Suprapubic skin (tissue), 4 donors: ENCODE results near the gene NEURL1. TPM values are rescaled to one million over a fixed set of nuclear protein-coding genes. Genes with fewer than 3 reads are reported as not detected.

ENCODE experiments used
- DNase-seq, 2 donors: peaks; one replicate each; pipeline ENCODE4 v3.0.0-alpha.2; 2019; ENCODE audit warnings: low spot score in 2 of 2
- H3K27ac ChIP-seq: fragments of 200-600 bp; sonication (generic); one replicate; pipeline ENCODE4 v1.5.1; 2019
- H3K27me3 ChIP-seq: fragments of 200-600 bp; sonication (generic); one replicate; pipeline ENCODE4 v1.5.1; 2019
- H3K36me3 ChIP-seq: fragments of 200-600 bp; sonication (generic); one replicate; pipeline ENCODE4 v1.5.1; 2019
- H3K4me1 ChIP-seq: fragments of 200-600 bp; sonication (generic); one replicate; pipeline ENCODE4 v1.5.1; 2019
- H3K4me3 ChIP-seq: fragments of 200-600 bp; sonication (generic); one replicate; pipeline ENCODE4 v1.5.1; 2019; ENCODE audit warnings: mild to moderate bottlenecking
- H3K9me3 ChIP-seq: fragments of 200-600 bp; sonication (generic); one replicate; pipeline ENCODE4 v1.5.1; 2019
- CTCF ChIP-seq, 2 donors: fragments of 200-600 bp in 1 of 2; fragments of 450-650 bp in 1 of 2; sonication (generic) in 1 of 2; IDR thresholded peaks; one replicate each; pipeline ENCODE4 v1.5.1; 2016 to 2019; ENCODE audit warnings: antibody characterized with exemption in 2 of 2, mild to moderate bottlenecking in 1 of 2, moderate library complexity in 1 of 2
- EP300 ChIP-seq: sonication (generic); formaldehyde crosslinking; IDR thresholded peaks from one replicate; pipeline ENCODE4 v1.6.1; 2017; ENCODE audit warnings: antibody characterized with exemption
- POLR2A ChIP-seq, 2 donors: fragments of 450-650 bp; IDR thresholded peaks; one replicate each; pipeline ENCODE4 v1.6.1; 2017; ENCODE audit warnings: antibody characterized with exemption in 2 of 2, mild to moderate bottlenecking in 2 of 2, moderate library complexity in 2 of 2
- POLR2AphosphoS5 ChIP-seq, 3 donors: sonication (generic); formaldehyde crosslinking; IDR thresholded peaks; one replicate each; pipeline ENCODE4 v1.6.1; 2017; ENCODE audit warnings: antibody characterized with exemption in 3 of 3
- WGBS: methylation state at CpG from one replicate; pipeline ENCODE4 v1.1.5; 2018; 5-methylcytosine and 5-hydroxymethylcytosine counted together
- total RNA-seq, 4 donors: library from RNA; depleted of rRNA; stranded (reverse); fragments of >200 nt; gene quantifications; one replicate each; pipeline ENCODE4 v1.1.0, GENCODE V29; 2016

NEURL1 gene
- total RNA-seq, 4 donors from 2014 or later, result 0.18 to 0.30 TPM; not detected in 2

DNA sequence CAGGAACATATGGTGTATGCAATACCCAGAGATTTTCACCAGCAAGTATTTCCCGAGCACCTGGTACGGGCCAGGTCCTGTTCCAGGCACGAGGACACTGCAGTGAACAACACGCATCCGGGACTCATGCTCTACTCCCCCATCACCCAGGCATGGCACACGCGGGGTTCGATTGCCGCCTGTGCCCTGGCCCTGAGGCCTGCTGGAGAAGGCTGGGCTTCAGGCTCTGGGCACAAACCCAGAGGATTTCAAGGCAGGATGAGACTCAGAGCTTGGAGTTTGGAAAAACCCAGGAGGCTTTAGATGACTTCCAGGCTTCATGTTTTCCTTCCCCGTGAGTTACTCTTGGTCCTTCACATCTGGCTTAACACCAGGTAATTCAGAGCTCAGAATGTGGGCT is 143.5 kb downstream of the NEURL1 start:
- no peak overlapping the region for H3K4me3 ChIP-seq
- H3K9me3 ChIP-seq, result no peaks in the 10 kb centered on the region
- 51% methylated on average over 9 of the region's 10 CpGs for WGBS
- no peaks in the 10 kb centered on the region for H3K27me3 ChIP-seq
- TF ChIP-seq EP300, result no peak
- no peak for TF ChIP-seq POLR2A (IDR thresholded peaks at IDR 0.05)
- no peak for TF ChIP-seq CTCF (IDR thresholded peaks at IDR 0.05)
- no peak for TF ChIP-seq POLR2AphosphoS5 (IDR thresholded peaks at IDR 0.05)
- peak overlapping the region; percentile 43 for H3K27ac ChIP-seq
- H3K4me1 ChIP-seq, result peaks cover 58% of the 10 kb centered on the region
- DNase-seq, result no peak
- no peaks in the 10 kb centered on the region for H3K36me3 ChIP-seq

GRCh38 chr10:103637927-103638557 is 144.5 kb downstream of the NEURL1 start:
- H3K9me3 ChIP-seq, result no peaks in the 10 kb centered on the region
- H3K36me3 ChIP-seq, result no peaks in the 10 kb centered on the region
- WGBS, result 48% methylated on average over 8 of the region's 19 CpGs
- no peaks in the 10 kb centered on the region for H3K27me3 ChIP-seq
- H3K4me1 ChIP-seq, result peaks cover 54% of the 10 kb centered on the region
- TF ChIP-seq POLR2AphosphoS5 (IDR thresholded peaks at IDR 0.05) (no peak), EP300 (no peak), POLR2A (IDR thresholded peaks at IDR 0.05) (no peak)
- H3K4me3 ChIP-seq, result no peak overlapping the region
- peak overlapping the region; percentile 43 for H3K27ac ChIP-seq
- no peak for DNase-seq

DNA sequence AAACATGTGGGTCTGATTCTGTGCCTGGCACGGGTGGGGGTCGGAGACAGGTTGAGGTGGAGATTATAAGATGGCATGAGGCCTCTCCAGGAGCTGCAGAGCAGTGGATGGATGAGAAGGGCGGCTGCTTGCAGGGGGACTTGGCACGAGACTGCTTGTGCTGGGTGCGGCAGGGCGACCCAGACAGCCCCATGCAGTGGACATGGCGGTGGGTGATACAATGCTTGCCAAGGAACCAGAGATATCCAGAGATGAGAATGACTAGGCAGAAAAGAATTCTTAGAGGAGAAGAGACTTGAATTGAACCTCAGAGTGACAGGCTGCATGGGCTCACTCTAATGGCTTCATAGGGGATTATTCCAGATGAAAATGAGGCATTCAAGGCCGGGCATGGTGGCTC is 145.4 kb downstream of the NEURL1 start:
- Histone ChIP-seq H3K4me3 (no peak overlapping the region), H3K36me3 (no peaks in the 10 kb centered on the region), H3K27ac (peak overlapping the region; percentile 43), H3K27me3 (no peaks in the 10 kb centered on the region), H3K4me1 (peaks cover 54% of the 10 kb centered on the region), H3K9me3 (no peaks in the 10 kb centered on the region)
- no peak for DNase-seq
- TF ChIP-seq CTCF (IDR thresholded peaks at IDR 0.05) (no peak), POLR2AphosphoS5 (IDR thresholded peaks at IDR 0.05) (no peak), EP300 (no peak), POLR2A (IDR thresholded peaks at IDR 0.05) (no peak)
- 85% methylated on average over 8 of the region's 8 CpGs for WGBS

DNA sequence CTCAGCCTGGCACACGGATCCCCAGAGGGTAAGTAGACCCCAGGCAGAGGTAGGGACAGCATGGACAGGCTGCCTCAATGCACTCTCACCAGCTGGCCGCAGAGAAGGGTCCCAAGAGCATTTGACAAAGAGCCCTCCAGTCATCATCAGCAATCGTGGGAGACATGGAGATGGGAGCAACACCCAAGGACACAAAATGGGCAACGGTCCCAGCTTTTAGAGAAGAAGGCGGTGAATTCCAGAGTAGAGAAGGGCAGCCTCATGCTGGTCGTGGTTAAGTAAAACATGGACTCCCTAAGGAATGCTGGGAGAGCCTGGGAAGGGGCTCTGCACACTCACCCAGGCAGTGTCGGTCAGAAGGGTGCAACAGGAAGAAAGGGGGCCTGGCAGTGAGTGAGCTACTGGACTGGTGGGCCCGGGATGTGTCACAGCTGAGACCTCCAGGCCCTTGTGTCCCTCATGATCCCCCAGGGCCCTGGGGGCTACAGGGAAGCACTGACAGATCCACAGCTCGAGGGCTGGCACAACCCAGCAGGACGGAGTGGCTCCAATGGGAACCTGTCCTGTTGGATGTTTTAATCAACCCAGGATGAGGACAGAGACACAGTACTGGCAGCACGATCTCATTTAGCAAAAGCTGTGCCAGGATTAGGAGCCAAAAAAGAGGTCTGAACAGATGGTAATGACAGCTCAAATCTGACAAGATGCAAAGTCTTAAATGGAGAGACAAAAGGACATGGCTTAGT is 147.1 kb downstream of the NEURL1 start:
- no peaks in the 10 kb centered on the region for H3K27me3 ChIP-seq
- no peaks in the 10 kb centered on the region for H3K36me3 ChIP-seq
- WGBS, result 58% methylated on average over 11 of the region's 11 CpGs
- H3K9me3 ChIP-seq, result no peaks in the 10 kb centered on the region
- TF ChIP-seq POLR2AphosphoS5 (IDR thresholded peaks at IDR 0.05), result no peak
- no peak for TF ChIP-seq POLR2A (IDR thresholded peaks at IDR 0.05)
- TF ChIP-seq EP300, result no peak
- TF ChIP-seq CTCF (IDR thresholded peaks at IDR 0.05), result no peak
- H3K4me3 ChIP-seq, result no peak overlapping the region
- H3K4me1 ChIP-seq, result peaks cover 58% of the 10 kb centered on the region
- no peak for DNase-seq
- H3K27ac ChIP-seq, result no peak overlapping the region

GRCh38 chr10:103641326-103641725 is 147.8 kb downstream of the NEURL1 start:
- H3K4me3 ChIP-seq, result no peak overlapping the region
- H3K36me3 ChIP-seq, result no peaks in the 10 kb centered on the region
- H3K9me3 ChIP-seq, result no peaks in the 10 kb centered on the region
- WGBS, result 67% methylated on average over 4 of the region's 4 CpGs
- DNase-seq, result no peak
- no peak overlapping the region for H3K27ac ChIP-seq
- no peaks in the 10 kb centered on the region for H3K27me3 ChIP-seq
- peaks cover 58% of the 10 kb centered on the region for H3K4me1 ChIP-seq
- TF ChIP-seq POLR2AphosphoS5 (IDR thresholded peaks at IDR 0.05), result no peak
- TF ChIP-seq EP300, result no peak
- no peak for TF ChIP-seq CTCF (IDR thresholded peaks at IDR 0.05)

Other genes with a start within 250 kb of the NEURL1 start
- gene RPEL1, start 247.8 kb upstream of the NEURL1 start, total RNA-seq, result not detected
- 1 to 10 TPM in 1 of 4 donors, under 1 TPM in 1, not detected in 2; 0.60 to 1.3 TPM for gene INA, start 216.6 kb upstream of the NEURL1 start, total RNA-seq
- 1 to 10 TPM; 2.6 to 7.2 (median 4.9) TPM for gene PCGF6, start 142.6 kb upstream of the NEURL1 start, total RNA-seq
- gene TAF5, start 125.7 kb upstream of the NEURL1 start, total RNA-seq, result 1 to 10 TPM; 3.6 to 5.4 (median 4.1) TPM
- gene ATP5MK, start 97.2 kb upstream of the NEURL1 start, total RNA-seq, result 100 to 1,000 TPM in 3 of 4 donors, 10 to 100 TPM in 1; 92.4 to 207 (median 167) TPM
- gene PDCD11, start 97.1 kb upstream of the NEURL1 start, total RNA-seq, result 10 to 100 TPM; 26.4 to 38.3 (median 29.3) TPM
- 10 to 100 TPM; 13.7 to 17.9 (median 16.3) TPM for gene CALHM2, start 41.3 kb upstream of the NEURL1 start, total RNA-seq
- not detected for gene CALHM1, start 34.8 kb upstream of the NEURL1 start, total RNA-seq
- gene CALHM3, start 14.5 kb upstream of the NEURL1 start, total RNA-seq, result not detected